ENCODE results near the gene BSDC1.
A peak's percentile ranks its signal among the peaks of the same experiment; 100 is the strongest.

Gene BSDC1

GRCh38 chr1:32393136-32393535 is 1.1 kb downstream of the BSDC1 start:
- DNase-seq = no peak

GRCh38 chr1:32392325-32392724 is 1.9 kb downstream of the BSDC1 start:
- no peak for DNase-seq

DNA sequence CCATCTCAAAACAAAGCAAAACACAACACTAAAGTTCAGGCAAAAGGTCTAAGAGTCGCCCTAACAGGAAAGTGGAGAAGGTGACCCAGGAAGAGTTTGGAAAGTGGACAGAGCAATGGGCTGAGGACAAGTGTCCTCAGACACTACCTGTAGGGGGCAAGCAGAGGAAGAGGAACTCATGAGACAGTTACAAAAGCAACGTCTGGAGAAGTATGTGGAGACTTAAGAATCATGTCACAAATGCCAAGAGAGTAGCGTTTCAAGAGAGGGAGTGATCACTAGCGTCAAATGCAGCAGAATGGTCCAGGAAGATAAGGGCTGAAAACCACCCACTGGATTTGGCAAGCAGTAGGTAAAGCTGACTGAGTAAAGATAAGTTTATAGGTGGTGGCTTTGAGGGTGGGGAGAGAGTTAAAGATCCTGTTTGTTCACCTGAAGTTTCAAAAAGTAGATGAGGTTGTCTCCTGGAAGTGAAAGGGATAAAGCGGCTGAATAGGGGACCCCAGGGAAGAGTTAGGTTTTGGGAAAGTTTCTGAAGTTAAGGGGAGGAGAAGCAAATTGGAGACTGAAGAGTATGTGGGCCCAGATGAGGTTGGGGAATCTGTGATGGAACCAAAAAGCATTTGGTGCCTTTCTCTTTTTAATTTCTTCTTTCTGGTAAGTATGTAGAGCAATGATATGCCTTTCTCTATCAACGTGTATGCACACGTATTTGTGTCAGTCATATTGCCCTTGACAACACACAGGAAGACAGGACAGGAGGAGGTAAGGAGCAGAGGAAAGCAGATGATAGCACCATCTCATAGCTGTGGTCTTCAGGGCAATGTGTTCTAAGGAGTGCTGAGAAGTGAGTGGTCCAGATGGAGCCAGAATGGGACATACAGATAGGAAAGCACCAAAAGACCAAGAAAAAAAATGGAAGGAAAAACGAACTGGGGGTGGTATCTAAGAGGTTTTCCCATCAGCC is 3.1 kb downstream of the BSDC1 start:
- no peak for DNase-seq

DNA sequence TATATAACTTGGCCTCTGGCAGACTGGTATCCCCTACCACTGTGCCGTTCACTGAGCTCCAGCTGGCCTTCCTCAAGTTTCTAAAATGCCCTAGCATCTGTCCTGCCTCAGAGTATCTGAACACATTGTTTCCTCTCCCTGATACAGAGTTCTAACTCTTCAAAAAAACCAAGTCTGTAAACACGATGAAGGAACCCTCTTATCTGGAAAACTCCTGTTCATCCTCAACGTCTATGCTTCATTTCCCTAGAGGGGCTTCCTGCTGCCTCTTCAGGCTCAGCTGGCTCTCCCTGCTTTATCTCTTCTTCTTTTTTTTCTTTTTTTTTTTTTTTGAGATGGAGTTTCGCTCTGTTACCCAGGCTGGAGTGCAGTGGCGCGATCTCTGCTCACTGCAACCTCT is 5.6 kb downstream of the BSDC1 start:
- no peak for DNase-seq

GRCh38 chr1:32386676-32387392 is 7.4 kb downstream of the BSDC1 start:
- DNase-seq = no peak

DNA sequence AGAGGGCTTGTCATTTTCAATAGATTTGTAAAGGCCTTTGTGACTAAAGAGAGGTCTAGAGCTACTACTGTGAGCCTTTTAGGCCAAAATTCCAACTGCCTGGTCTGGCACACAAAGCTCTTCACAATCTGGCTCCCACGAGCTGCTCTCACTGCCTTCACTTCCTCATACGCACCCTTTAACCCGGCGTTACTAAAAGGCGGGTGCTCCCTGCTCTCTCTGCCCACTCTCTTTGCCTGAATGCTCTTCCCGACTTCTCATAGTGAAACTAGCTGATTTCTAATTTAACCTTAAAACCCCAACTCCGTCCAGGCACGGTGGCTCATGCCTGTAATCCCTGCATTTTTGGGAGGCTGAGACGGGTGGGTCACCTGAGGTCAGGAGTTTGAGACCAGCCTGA is 14.2 kb downstream of the BSDC1 start:
- no peak for DNase-seq

GRCh38 chr1:32377541-32378220 is 16.6 kb downstream of the BSDC1 start:
- no peak for DNase-seq

DNA sequence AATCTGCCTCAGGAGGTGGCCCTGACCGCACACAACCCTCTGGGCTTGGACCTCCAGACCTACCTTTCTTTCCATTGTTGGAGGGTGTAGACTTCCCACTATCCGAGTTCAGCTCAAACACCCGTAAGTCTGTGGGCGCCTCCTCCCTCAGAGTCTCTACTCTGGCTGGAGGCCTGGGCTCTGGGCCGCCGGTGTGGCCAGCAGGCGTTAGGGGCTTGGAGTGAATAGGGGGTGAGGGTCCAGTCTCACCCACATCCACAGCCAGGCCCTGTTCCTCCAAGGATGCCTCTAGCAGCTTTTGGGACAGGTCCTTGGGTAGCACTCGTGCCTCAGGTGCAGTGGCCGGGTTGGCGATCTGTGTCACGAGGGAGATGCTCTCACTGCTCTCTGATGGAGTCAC is 18.0 kb downstream of the BSDC1 start:
- no peak for DNase-seq

- DNase-seq = no peak
Measured at GRCh38 chr1:32373996-32374592, 20.1 kb downstream of the BSDC1 start.

DNA sequence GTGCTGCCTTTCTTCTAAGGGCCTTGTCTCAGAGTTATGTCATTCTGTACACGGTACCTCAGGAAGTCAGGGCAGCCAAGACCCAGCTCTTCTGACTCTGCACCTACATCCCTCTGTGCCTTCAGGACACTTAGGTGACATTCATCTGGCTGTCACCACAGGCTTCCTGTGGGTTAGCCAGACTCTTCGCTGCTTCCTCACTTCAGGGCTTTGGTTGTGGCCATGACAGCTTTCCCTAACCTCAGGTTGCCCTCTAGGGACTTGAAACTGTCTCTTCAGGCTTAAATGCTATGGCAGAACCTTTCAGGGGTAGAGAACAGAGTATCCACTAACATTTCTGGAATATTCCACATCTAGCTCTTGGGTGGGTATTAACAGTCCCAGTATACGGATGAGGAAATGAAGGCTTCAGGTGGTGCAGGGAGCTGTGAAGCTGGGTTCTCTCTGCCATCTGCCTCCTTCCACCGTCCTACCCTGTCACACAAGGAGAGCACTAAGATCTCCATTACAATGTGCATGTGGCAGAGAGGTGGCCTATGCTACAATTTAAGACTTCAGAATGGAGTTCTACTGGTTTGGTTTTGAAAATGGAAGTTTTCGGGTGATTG is 22.0 kb downstream of the BSDC1 start:
- peak in 1 of 4 experiments; percentile 19 for DNase-seq

GRCh38 chr1:32367912-32368635 is 26.2 kb downstream of the BSDC1 start:
- DNase-seq = no peak

- no peak for DNase-seq
Measured at GRCh38 chr1:32365445-32365844, 28.8 kb downstream of the BSDC1 start.

DNA sequence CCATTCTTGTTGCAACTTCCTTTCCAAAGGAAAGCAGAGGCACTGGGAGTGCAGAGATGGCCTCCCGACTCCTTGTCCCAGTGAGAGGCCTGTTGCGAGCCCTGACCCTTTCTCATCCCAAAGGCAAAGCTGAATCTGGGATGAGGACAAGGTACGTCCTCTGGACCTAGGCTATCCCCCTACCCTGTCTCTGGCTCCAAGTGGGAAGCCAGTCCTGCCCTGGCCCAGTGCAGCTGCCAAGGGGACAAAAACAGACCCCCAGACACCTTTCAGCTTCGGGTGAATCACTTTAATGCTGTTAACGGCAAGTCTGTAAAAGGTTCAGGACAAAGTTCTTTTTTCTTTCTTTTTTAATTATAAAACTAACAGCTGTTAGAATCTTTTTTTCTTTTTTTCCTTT is 29.4 kb downstream of the BSDC1 start:
- DNase-seq = no peak

DNA sequence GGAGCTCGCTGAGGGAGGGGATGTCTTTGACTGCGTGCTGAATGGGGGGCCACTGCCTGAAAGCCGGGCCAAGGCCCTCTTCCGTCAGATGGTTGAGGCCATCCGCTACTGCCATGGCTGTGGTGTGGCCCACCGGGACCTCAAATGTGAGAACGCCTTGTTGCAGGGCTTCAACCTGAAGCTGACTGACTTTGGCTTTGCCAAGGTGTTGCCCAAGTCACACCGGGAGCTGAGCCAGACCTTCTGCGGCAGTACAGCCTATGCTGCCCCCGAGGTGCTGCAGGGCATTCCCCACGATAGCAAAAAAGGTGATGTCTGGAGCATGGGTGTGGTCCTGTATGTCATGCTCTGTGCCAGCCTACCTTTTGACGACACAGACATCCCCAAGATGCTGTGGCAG is 30.5 kb downstream of the BSDC1 start:
- no peak for DNase-seq

DNA sequence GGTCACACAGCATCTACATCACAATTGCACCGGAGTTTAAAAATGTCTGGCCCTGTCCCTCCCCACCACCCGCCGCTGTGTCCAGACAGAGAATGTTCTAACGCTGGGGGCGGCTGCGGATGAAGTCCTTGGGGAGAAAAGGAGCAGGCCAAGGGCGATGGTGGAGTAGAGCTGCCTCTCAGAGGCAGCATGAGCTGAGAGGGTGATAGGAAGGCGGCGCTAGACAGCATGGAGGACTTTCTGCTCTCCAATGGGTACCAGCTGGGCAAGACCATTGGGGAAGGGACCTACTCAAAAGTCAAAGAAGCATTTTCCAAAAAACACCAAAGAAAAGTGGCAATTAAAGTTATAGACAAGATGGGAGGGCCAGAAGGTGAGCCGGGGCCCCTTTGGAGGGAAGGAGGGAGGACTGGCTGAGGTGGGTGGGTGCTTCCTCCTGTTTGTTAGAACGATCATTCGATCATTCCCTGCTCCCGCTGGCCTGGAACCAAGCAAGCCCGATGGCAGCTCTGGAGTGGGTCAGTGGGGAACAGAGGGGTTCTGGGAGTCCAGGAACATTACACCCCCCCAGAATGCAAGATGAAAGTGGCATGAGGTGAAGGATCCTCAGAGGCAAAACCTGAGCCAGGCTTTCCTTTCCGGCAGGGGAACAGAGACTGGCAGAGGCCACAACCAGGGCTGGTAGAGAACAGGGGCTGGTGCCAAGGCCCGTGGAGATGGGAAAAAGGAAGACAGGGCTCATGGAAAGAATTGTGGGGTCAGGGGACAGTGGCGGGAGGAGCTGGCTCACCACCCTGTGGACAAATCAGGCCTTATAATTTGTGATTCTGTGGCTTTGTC is 31.5 kb downstream of the BSDC1 start, which contains the start of the genes FAM229A and TSSK3:
FAM229A (minus strand) TSS at position 12 of the 840 bp plus-strand sequence. CDS start 394 bp downstream, outside the sequence.
TSSK3 (plus strand) TSS at position 66 of the 840 bp plus-strand sequence; CDS start at position 229, 163 bp downstream.
- no peak for DNase-seq

- DNase-seq = peak in 1 of 4 experiments; percentile 8
Measured at GRCh38 chr1:32361674-32362473, 32.4 kb downstream of the BSDC1 start.

- no peak for DNase-seq
Measured at GRCh38 chr1:32361308-32361673, 33.0 kb downstream of the BSDC1 start.

- no peak for DNase-seq
Measured at GRCh38 chr1:32358435-32358834, 35.8 kb downstream of the BSDC1 start.

- DNase-seq = no peak
Measured at GRCh38 chr1:32357614-32358013, 36.6 kb downstream of the BSDC1 start.

GRCh38 chr1:32356478-32356877 is 37.8 kb downstream of the BSDC1 start:
- DNase-seq = no peak

Measured in activated naive CD4-positive, alpha-beta T cell (primary cell).